GM23248 (cell line): ENCODE results near the gene RBM38.

Experiments used
- EZH2 ChIP-seq: fragments of 200-600 bp; sonication (generic); IDR thresholded peaks from 2 replicates; pipeline ENCODE4 v1.6.1; 2018; ENCODE audit warnings: antibody characterized with exemption, mild to moderate bottlenecking; ENCODE audit not compliant: insufficient read depth, poor library complexity, severe bottlenecking
- EZH2phosphoT487 ChIP-seq: fragments of 200-600 bp; sonication (generic); IDR thresholded peaks from 2 replicates; pipeline ENCODE4 v1.6.1; 2018; ENCODE audit warnings: antibody characterized with exemption, moderate library complexity, mild to moderate bottlenecking, low read depth; ENCODE audit not compliant: insufficient read depth

DNA sequence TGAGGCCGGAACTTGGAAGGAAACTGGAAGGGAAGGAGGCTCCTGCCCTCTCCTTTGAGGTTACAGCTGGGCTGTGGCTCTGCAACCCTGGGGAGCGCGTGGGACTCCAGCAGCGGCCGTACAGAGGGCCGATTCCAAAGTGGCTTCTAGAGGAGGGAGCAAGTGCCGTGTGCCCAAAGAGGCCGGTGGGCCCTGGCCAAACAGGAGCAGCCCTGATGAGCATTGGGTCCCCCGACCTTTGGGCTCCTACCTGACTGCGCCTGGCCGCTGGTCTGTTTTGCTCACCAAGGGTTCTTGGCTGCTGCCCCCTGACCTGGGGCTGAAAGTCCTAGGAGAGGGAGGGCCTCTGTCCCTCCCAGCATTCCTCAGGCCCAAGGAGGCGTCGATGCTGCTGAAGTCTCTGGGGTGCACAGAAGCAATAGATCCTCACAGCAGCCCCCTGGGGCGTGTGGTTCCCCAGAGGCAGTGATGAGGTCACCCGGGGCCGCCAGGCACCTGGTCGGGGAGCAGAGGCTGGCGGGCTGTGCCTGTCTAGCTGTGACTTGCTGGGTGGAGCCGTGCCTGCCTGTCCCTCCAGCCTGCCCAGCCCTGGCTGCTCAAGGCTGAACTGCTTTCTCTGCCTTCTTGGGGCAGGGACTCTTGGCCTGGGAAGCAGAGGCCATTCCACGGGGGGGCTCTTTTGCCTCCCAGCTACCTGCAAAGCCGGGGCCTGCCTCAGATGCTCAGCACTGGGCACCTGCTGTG is 9.8 kb downstream of the RBM38 start:
- TF ChIP-seq EZH2 (no peak), EZH2phosphoT487 (no peak)
